Measurements from ENCODE around the gene AADACL3.

- TF ChIP-seq POLR2A (IDR thresholded peaks at IDR 0.05; ENCODE audit: low read depth, low read length) (no peak), POLR2AphosphoS5 (IDR thresholded peaks at IDR 0.05; ENCODE audit: low read depth, low read length) (no peak), TAF1 (IDR thresholded peaks at IDR 0.05; ENCODE audit: borderline replicate concordance, low read depth, low read length) (no peak)
These were observed 55.3 kb downstream of the AADACL3 start for GRCh38 chr1:12771186-12771585.
